ENCODE measurements around the gene SLC16A10.

DNA sequence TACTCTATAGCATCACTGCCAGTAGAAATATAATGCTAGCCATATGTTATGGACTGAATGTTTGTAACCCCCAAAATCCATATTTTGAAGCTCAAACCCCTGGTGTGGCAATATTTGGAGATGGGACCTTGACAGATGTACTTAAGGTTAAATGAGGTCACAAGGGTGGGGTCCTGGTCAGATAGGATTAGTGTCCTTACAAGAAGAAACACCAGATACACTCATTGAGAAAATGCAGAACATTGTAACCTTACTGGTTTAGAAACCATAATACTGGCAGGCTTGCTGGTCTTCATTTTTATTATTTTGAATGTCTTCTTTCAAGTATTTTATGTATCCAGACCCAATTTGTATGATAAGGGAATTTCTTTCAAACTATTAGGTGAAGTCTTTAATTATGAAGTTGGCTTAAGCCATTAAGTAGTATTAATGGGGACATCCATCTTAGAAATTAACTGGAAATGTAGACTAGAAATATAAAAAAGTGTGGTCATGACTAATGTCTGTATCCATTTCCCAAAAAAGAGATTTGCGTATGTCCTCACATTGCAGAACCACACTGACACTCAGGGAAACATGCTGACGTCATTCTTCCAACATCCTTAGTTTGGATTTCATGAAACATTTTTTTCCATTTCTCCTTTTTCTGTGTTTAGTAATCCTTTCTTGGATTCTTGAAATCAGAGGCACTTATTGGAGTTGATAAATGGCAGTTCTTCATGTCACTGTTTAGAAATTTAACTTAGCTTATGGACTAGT, 32.4 kb downstream of the SLC16A10 start:
- no peak for TF ChIP-seq POLR2AphosphoS5 (IDR thresholded peaks at IDR 0.05; ENCODE audit: low read depth, low read length)
- TF ChIP-seq POLR2A (IDR thresholded peaks at IDR 0.05; ENCODE audit: low read depth, low read length) = no peak
- TF ChIP-seq SPI1 (IDR thresholded peaks at IDR 0.05; ENCODE audit: low read depth, low read length) = no peak
- TF ChIP-seq TAF1 (IDR thresholded peaks at IDR 0.05; ENCODE audit: low read depth, low read length) = no peak
